Caco-2 (cell line): ENCODE results near the gene TYW5. TPM values are rescaled to one million over a fixed set of nuclear protein-coding genes. Genes with fewer than 3 reads are reported as not detected.

ENCODE experiments used
- BruUV-seq: library from RNA; stranded (reverse); fragments of 400-500 nt; replicated peaks from 2 replicates; lab custom pipeline; 2021; lab: Mats Ljungman, UMichigan
- CTCF ChIA-PET: fragments of 300-600 bp; sonication (Branson Sonifier 250); formaldehyde crosslinking; loops from one replicate; lab custom pipeline; 2022; ENCODE audit warnings: antibody characterized with exemption; lab: Charles Lee
- POLR2A ChIA-PET: fragments of 300-600 bp; sonication (Branson Sonifier 250); formaldehyde crosslinking; loops from one replicate; lab custom pipeline; 2022; ENCODE audit warnings: antibody characterized with exemption; lab: Charles Lee
- DNase-seq, 2 experiments: peaks; one replicate each; pipeline versions ENCODE4 v3.0.0 to v3.0.0-alpha.2; 2020 to 2022
- H3K27me3 ChIP-seq: replicated peaks from 2 replicates; pipeline ENCODE4 v1.6.0; 2011; ENCODE audit warnings: low read length; ENCODE audit not compliant: control insufficient read depth, insufficient read depth
- H3K36me3 ChIP-seq: 2 replicates; pipeline ENCODE4 v1.5.1; 2011; ENCODE audit warnings: low read length; ENCODE audit not compliant: control insufficient read depth, insufficient read depth
- H3K4me1 ChIP-seq: fragments of 250-450 bp; sonication (Bioruptor Pico); 2 replicates; pipeline ENCODE4 v1.5.1; 2020; ENCODE audit warnings: mild to moderate bottlenecking
- H3K4me3 ChIP-seq: 2 replicates; pipeline ENCODE4 v1.5.1; 2011; ENCODE audit warnings: low read depth, mild to moderate bottlenecking, control low read depth, low read length
- H3K9me3 ChIP-seq: fragments of 250-450 bp; sonication (Bioruptor Pico); 2 replicates; pipeline ENCODE4 v1.5.1; 2020; ENCODE audit warnings: mild to moderate bottlenecking, moderate library complexity
- H3K27ac Mint-ChIP-seq: one replicate; pipeline ENCODE4 v1.8.0; 2022; ENCODE audit warnings: mixed read lengths; ENCODE audit not compliant: unreplicated experiment
- H3K27me3 Mint-ChIP-seq: one replicate; pipeline ENCODE4 v1.8.0; 2022; ENCODE audit warnings: mixed read lengths; ENCODE audit not compliant: insufficient read depth, unreplicated experiment
- H3K36me3 Mint-ChIP-seq: one replicate; pipeline ENCODE4 v1.8.0; 2022; ENCODE audit warnings: mild to moderate bottlenecking, mixed read lengths; ENCODE audit not compliant: insufficient read depth, unreplicated experiment
- H3K4me1 Mint-ChIP-seq: one replicate; pipeline ENCODE4 v1.8.0; 2022; ENCODE audit warnings: low read depth, mixed read lengths; ENCODE audit not compliant: unreplicated experiment
- H3K4me3 Mint-ChIP-seq: one replicate; pipeline ENCODE4 v1.8.0; 2022; ENCODE audit warnings: mild to moderate bottlenecking, moderate library complexity, mixed read lengths; ENCODE audit not compliant: unreplicated experiment
- H3K9me3 Mint-ChIP-seq: one replicate; pipeline ENCODE4 v1.8.0; 2022; ENCODE audit warnings: mixed read lengths; ENCODE audit not compliant: unreplicated experiment
- CTCF ChIP-seq, 2 experiments: fragments of 200-600 bp in 1 of 2; IDR thresholded peaks; 1 replicate in 1 of 2; 2 replicates in 1 of 2; pipeline versions ENCODE4 v1.5.1 to v1.8.0; 2011 to 2022; ENCODE audit warnings: antibody characterized with exemption in 1 of 2, control low read depth in 1 of 2, inconsistent platforms in 1 of 2, low read depth in 1 of 2, low read length in 1 of 2, mild to moderate bottlenecking in 1 of 2, moderate library complexity in 1 of 2; ENCODE audit not compliant: insufficient read depth in 1 of 2, severe bottlenecking in 1 of 2, unreplicated experiment in 1 of 2
- intact Hi-C: fragments of 100-400 bp; cut with micrococcal nuclease; formaldehyde crosslinking; loops from one replicate; pipeline ENCODE4 v1.10.0; 2022; ENCODE audit not compliant: unreplicated experiment
- total RNA-seq: library from RNA; stranded (reverse); gene quantifications from 2 replicates; pipeline ENCODE4 v1.2.3, GENCODE V29; 2022

TYW5 gene
- total RNA-seq, 1 experiment from 2014 or later, result 13.9 TPM

GRCh38 chr2:199883474-199884212 lies 71.6 kb downstream of the TYW5 start:
- H3K4me3 ChIP-seq, result no peak overlapping the region
- no peaks in the 10 kb centered on the region for H3K9me3 ChIP-seq
- CTCF ChIA-PET, result no interaction called here
- peaks cover 10% of the 10 kb centered on the region for H3K9me3 Mint-ChIP-seq
- H3K4me1 Mint-ChIP-seq, result no peaks in the 10 kb centered on the region
- no peaks in the 10 kb centered on the region; the same call in 1 of the 2 replicates for H3K27me3 ChIP-seq
- DNase-seq, result no peak
- POLR2A ChIA-PET, result no interaction called here
- no peaks in the 10 kb centered on the region for H3K4me1 ChIP-seq
- H3K36me3 Mint-ChIP-seq, result no peaks in the 10 kb centered on the region
- H3K4me3 Mint-ChIP-seq, result no peak overlapping the region
- no peak overlapping the region for H3K27ac Mint-ChIP-seq
- BruUV-seq, result no TSS peak
- TF ChIP-seq CTCF (IDR thresholded peaks at IDR 0.05; ENCODE audit: insufficient read depth in 1 of 2, low read depth in 1 of 2, low read length in 1 of 2, severe bottlenecking in 1 of 2, unreplicated experiment in 1 of 2), result no peak
- H3K36me3 ChIP-seq, result no peaks in the 10 kb centered on the region
- intact Hi-C loops, result no loop called here
- H3K27me3 Mint-ChIP-seq, result peaks cover 2% of the 10 kb centered on the region

GRCh38 chr2:199882667-199883066 lies 72.6 kb downstream of the TYW5 start:
- H3K4me1 ChIP-seq, result no peaks in the 10 kb centered on the region
- peaks cover 10% of the 10 kb centered on the region for H3K9me3 Mint-ChIP-seq
- H3K36me3 ChIP-seq, result no peaks in the 10 kb centered on the region
- no peaks in the 10 kb centered on the region for H3K27me3 Mint-ChIP-seq
- no peak for TF ChIP-seq CTCF (IDR thresholded peaks at IDR 0.05; ENCODE audit: insufficient read depth in 1 of 2, low read depth in 1 of 2, low read length in 1 of 2, severe bottlenecking in 1 of 2, unreplicated experiment in 1 of 2)
- ChIA-PET CTCF (interaction anchor here (1.1 kb wide), 1 partner anchor 142 kb away, joined by 3 read pairs; no protein-coding TSS in a partner anchor), POLR2A (no interaction called here)
- intact Hi-C loops, result no loop called here
- no TSS peak for BruUV-seq
- no peaks in the 10 kb centered on the region for H3K9me3 ChIP-seq
- no peaks in the 10 kb centered on the region for H3K4me1 Mint-ChIP-seq
- no peak overlapping the region for H3K4me3 Mint-ChIP-seq
- H3K36me3 Mint-ChIP-seq, result no peaks in the 10 kb centered on the region
- no peak for DNase-seq
- H3K27ac Mint-ChIP-seq, result no peak overlapping the region
- H3K27me3 ChIP-seq, result no peaks in the 10 kb centered on the region; the same call in 1 of the 2 replicates
- H3K4me3 ChIP-seq, result no peak overlapping the region

Other genes with a start within 250 kb of the TYW5 start
- gene FTCDNL1, start 104.3 kb downstream of the TYW5 start, total RNA-seq, result 0.35 and 0.68 TPM in 2 replicates
- gene C2orf69, start 44.2 kb downstream of the TYW5 start, total RNA-seq, result 16.6 and 17.1 TPM in 2 replicates
- gene MAIP1, start 91 bp upstream of the TYW5 start, total RNA-seq, result 39.4 and 42.1 TPM in 2 replicates